B cell (primary cell): Measurements from ENCODE around the gene SKAP1.

ENCODE experiments used
- EZH2 ChIP-seq: IDR thresholded peaks from 2 replicates; pipeline ENCODE4 v1.6.1; 2012; ENCODE audit warnings: borderline replicate concordance, low read depth, mild to moderate bottlenecking, moderate library complexity, low read length; ENCODE audit not compliant: insufficient read depth, poor library complexity, severe bottlenecking
- TF ChIP-seq, protein P1 (sequence below): fragments of 200-600 bp; IDR thresholded peaks from one replicate; pipeline ENCODE4 v1.8.0; 2022; ENCODE audit warnings: antibody characterized with exemption, mild to moderate bottlenecking

DNA sequence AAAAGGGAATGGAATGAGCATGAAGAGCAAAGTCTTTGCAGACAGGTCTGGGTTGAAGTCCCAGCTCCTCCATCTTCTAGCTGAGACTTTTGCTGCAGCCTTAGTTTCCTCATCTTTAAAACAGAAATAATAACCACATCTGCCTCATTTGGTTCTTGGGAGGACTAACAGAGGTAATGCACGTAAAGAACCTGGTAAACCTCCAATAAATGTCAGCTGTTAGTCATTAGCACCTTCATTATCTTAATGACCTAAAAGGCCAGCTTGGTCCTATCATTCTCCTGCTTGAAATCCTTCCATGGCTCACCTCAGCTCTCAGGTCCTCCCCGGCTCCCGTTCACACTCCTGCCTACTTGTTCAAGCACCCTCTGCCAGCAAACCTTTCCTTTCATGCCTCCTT is 51.8 kb downstream of the SKAP1 start:
- TF ChIP-seq, protein P1, sequence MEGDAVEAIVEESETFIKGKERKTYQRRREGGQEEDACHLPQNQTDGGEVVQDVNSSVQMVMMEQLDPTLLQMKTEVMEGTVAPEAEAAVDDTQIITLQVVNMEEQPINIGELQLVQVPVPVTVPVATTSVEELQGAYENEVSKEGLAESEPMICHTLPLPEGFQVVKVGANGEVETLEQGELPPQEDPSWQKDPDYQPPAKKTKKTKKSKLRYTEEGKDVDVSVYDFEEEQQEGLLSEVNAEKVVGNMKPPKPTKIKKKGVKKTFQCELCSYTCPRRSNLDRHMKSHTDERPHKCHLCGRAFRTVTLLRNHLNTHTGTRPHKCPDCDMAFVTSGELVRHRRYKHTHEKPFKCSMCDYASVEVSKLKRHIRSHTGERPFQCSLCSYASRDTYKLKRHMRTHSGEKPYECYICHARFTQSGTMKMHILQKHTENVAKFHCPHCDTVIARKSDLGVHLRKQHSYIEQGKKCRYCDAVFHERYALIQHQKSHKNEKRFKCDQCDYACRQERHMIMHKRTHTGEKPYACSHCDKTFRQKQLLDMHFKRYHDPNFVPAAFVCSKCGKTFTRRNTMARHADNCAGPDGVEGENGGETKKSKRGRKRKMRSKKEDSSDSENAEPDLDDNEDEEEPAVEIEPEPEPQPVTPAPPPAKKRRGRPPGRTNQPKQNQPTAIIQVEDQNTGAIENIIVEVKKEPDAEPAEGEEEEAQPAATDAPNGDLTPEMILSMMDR = no peak
- TF ChIP-seq EZH2 = no peak
